ENCODE results near the gene EXOC4. TPM values are rescaled to one million over a fixed set of nuclear protein-coding genes. Genes with fewer than 3 reads are reported as not detected.

EXOC4 gene
- total RNA-seq, 4 donors from 2014 or later, result 30.7 to 62.4 (median 40.4) TPM

- H3K27ac ChIP-seq, result no peak overlapping the region
- no peaks in the 10 kb centered on the region for H3K27me3 ChIP-seq
- DNase-seq, result no peak
- peaks cover 0 to 11% (median 0%) of the 10 kb centered on the region in 3 donors for H3K4me1 ChIP-seq
- no peak overlapping the region for H3K4me3 ChIP-seq
- intact Hi-C loops (cut with DNase I), result no loop called here
- peaks cover 0 to 4% (median 0%) of the 10 kb centered on the region in 3 donors for H3K36me3 ChIP-seq
- H3K9me3 ChIP-seq, result no peaks in the 10 kb centered on the region
- WGBS, 2 donors, result 96 to 97% methylated on average over 5 to 6 of the region's 23 CpGs
- no peak for TF ChIP-seq POLR2A (IDR thresholded peaks at IDR 0.05)
- TF ChIP-seq CTCF (IDR thresholded peaks at IDR 0.05), result no peak
Observed at GRCh38 chr7:133857376-133858119, 604.7 kb downstream of the EXOC4 start.

GRCh38 chr7:133858311-133858710 lies 605.4 kb downstream of the EXOC4 start:
- 59 to 62% methylated on average over 5 to 6 of the region's 6 CpGs for WGBS, 2 donors
- intact Hi-C loops (cut with DNase I), result no loop called here

GRCh38 chr7:133859231-133859630 lies 606.4 kb downstream of the EXOC4 start:
- no peak for DNase-seq
- Histone ChIP-seq H3K27me3 (no peaks in the 10 kb centered on the region), H3K4me3 (no peak overlapping the region), H3K36me3 (peaks cover 0 to 4% (median 0%) of the 10 kb centered on the region in 3 donors), H3K4me1 (no peaks in the 10 kb centered on the region), H3K9me3 (no peaks in the 10 kb centered on the region), H3K27ac (no peak overlapping the region)
- intact Hi-C loops (cut with DNase I), result no loop called here
- TF ChIP-seq CTCF (IDR thresholded peaks at IDR 0.05) (no peak), POLR2A (IDR thresholded peaks at IDR 0.05) (no peak)
- 93 to 96% methylated on average over 5 of the region's 5 CpGs for WGBS, 2 donors

More at GRCh38 chr7:133858311-133858710, 605.4 kb downstream of the EXOC4 start:
- no peaks in the 10 kb centered on the region for H3K27me3 ChIP-seq
- H3K9me3 ChIP-seq, result no peaks in the 10 kb centered on the region
- no peak overlapping the region for H3K27ac ChIP-seq
- peaks cover 0 to 4% (median 0%) of the 10 kb centered on the region in 3 donors for H3K36me3 ChIP-seq
- TF ChIP-seq POLR2A (IDR thresholded peaks at IDR 0.05), result no peak
- no peak for DNase-seq
- peaks cover 0 to 8% (median 0%) of the 10 kb centered on the region in 3 donors for H3K4me1 ChIP-seq
- no peak overlapping the region for H3K4me3 ChIP-seq

GRCh38 chr7:133859871-133860450 lies 607.1 kb downstream of the EXOC4 start:
- no peaks in the 10 kb centered on the region for H3K9me3 ChIP-seq
- TF ChIP-seq CTCF (IDR thresholded peaks at IDR 0.05) (no peak), POLR2A (IDR thresholded peaks at IDR 0.05) (no peak)
- DNase-seq, result no peak
- H3K27ac ChIP-seq, result no peak overlapping the region
- no peak overlapping the region for H3K4me3 ChIP-seq
- intact Hi-C loops (cut with DNase I), result no loop called here
- peaks cover 0 to 4% (median 0%) of the 10 kb centered on the region in 3 donors for H3K36me3 ChIP-seq
- no peaks in the 10 kb centered on the region for H3K4me1 ChIP-seq
- H3K27me3 ChIP-seq, result no peaks in the 10 kb centered on the region
- WGBS, 2 donors, result 75 to 83% methylated on average over 6 of the region's 6 CpGs

- H3K4me3 ChIP-seq, result no peak overlapping the region
- TF ChIP-seq CTCF (IDR thresholded peaks at IDR 0.05) (no peak), POLR2A (IDR thresholded peaks at IDR 0.05) (no peak)
- intact Hi-C loops (cut with DNase I), result no loop called here
- H3K27ac ChIP-seq, result no peak overlapping the region
- H3K27me3 ChIP-seq, result no peaks in the 10 kb centered on the region
- H3K4me1 ChIP-seq, result no peaks in the 10 kb centered on the region
- 82 to 86% methylated on average over 1 of the region's 1 CpG for WGBS, 2 donors
- no peaks in the 10 kb centered on the region for H3K9me3 ChIP-seq
- DNase-seq, result no peak
- H3K36me3 ChIP-seq, result peaks cover 0 to 4% (median 0%) of the 10 kb centered on the region in 3 donors
Observed at GRCh38 chr7:133860628-133861335, 607.9 kb downstream of the EXOC4 start.
